Caco-2 (cell line): ENCODE measurements around the gene WNK4. TPM values are rescaled to one million over a fixed set of nuclear protein-coding genes. Genes with fewer than 3 reads are reported as not detected.

Experiments
- BruUV-seq: library from RNA; stranded (reverse); fragments of 400-500 nt; replicated peaks from 2 replicates; lab custom pipeline; 2021; lab: Mats Ljungman, UMichigan
- CTCF ChIA-PET: fragments of 300-600 bp; sonication (Branson Sonifier 250); formaldehyde crosslinking; loops from one replicate; lab custom pipeline; 2022; ENCODE audit warnings: antibody characterized with exemption; lab: Charles Lee
- POLR2A ChIA-PET: fragments of 300-600 bp; sonication (Branson Sonifier 250); formaldehyde crosslinking; loops from one replicate; lab custom pipeline; 2022; ENCODE audit warnings: antibody characterized with exemption; lab: Charles Lee
- DNase-seq, 2 experiments: peaks; one replicate each; pipeline versions ENCODE4 v3.0.0 to v3.0.0-alpha.2; 2020 to 2022
- H3K27me3 ChIP-seq: replicated peaks from 2 replicates; pipeline ENCODE4 v1.6.0; 2011; ENCODE audit warnings: low read length; ENCODE audit not compliant: control insufficient read depth, insufficient read depth
- H3K36me3 ChIP-seq: 2 replicates; pipeline ENCODE4 v1.5.1; 2011; ENCODE audit warnings: low read length; ENCODE audit not compliant: control insufficient read depth, insufficient read depth
- H3K4me1 ChIP-seq: fragments of 250-450 bp; sonication (Bioruptor Pico); 2 replicates; pipeline ENCODE4 v1.5.1; 2020; ENCODE audit warnings: mild to moderate bottlenecking
- H3K4me3 ChIP-seq: 2 replicates; pipeline ENCODE4 v1.5.1; 2011; ENCODE audit warnings: low read depth, mild to moderate bottlenecking, control low read depth, low read length
- H3K9me3 ChIP-seq: fragments of 250-450 bp; sonication (Bioruptor Pico); 2 replicates; pipeline ENCODE4 v1.5.1; 2020; ENCODE audit warnings: mild to moderate bottlenecking, moderate library complexity
- H3K27ac Mint-ChIP-seq: one replicate; pipeline ENCODE4 v1.8.0; 2022; ENCODE audit warnings: mixed read lengths; ENCODE audit not compliant: unreplicated experiment
- H3K27me3 Mint-ChIP-seq: one replicate; pipeline ENCODE4 v1.8.0; 2022; ENCODE audit warnings: mixed read lengths; ENCODE audit not compliant: insufficient read depth, unreplicated experiment
- H3K36me3 Mint-ChIP-seq: one replicate; pipeline ENCODE4 v1.8.0; 2022; ENCODE audit warnings: mild to moderate bottlenecking, mixed read lengths; ENCODE audit not compliant: insufficient read depth, unreplicated experiment
- H3K4me1 Mint-ChIP-seq: one replicate; pipeline ENCODE4 v1.8.0; 2022; ENCODE audit warnings: low read depth, mixed read lengths; ENCODE audit not compliant: unreplicated experiment
- H3K4me3 Mint-ChIP-seq: one replicate; pipeline ENCODE4 v1.8.0; 2022; ENCODE audit warnings: mild to moderate bottlenecking, moderate library complexity, mixed read lengths; ENCODE audit not compliant: unreplicated experiment
- H3K9me3 Mint-ChIP-seq: one replicate; pipeline ENCODE4 v1.8.0; 2022; ENCODE audit warnings: mixed read lengths; ENCODE audit not compliant: unreplicated experiment
- intact Hi-C: fragments of 100-400 bp; cut with micrococcal nuclease; formaldehyde crosslinking; loops from one replicate; pipeline ENCODE4 v1.10.0; 2022; ENCODE audit not compliant: unreplicated experiment
- total RNA-seq: library from RNA; stranded (reverse); gene quantifications from 2 replicates; pipeline ENCODE4 v1.2.3, GENCODE V29; 2022
- TF ChIP-seq, protein P1 (sequence below), 2 experiments: fragments of 200-600 bp in 1 of 2; IDR thresholded peaks; 1 replicate in 1 of 2; 2 replicates in 1 of 2; pipeline versions ENCODE4 v1.5.1 to v1.8.0; 2011 to 2022; ENCODE audit warnings: antibody characterized with exemption in 1 of 2, control low read depth in 1 of 2, inconsistent platforms in 1 of 2, low read depth in 1 of 2, low read length in 1 of 2, mild to moderate bottlenecking in 1 of 2, moderate library complexity in 1 of 2; ENCODE audit not compliant: insufficient read depth in 1 of 2, severe bottlenecking in 1 of 2, unreplicated experiment in 1 of 2

The WNK4 gene
- total RNA-seq, 1 experiment from 2014 or later: 4.1 TPM

DNA sequence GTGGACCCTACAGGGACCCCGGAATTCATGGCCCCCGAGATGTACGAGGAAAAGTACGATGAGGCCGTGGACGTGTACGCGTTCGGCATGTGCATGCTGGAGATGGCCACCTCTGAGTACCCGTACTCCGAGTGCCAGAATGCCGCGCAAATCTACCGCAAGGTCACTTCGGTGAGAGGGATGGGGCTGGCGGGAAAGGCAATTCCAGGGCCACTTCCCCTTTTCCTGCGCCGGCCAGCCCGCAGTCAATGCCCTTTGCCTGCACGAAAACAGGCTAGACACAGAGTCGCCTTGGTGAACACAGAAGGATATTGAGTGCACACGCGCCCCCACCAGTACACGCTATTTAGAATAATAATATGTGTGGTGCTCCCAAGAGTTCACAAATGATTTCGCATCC is 4.0 kb downstream of the WNK4 start:
- no peak overlapping the region for H3K27ac Mint-ChIP-seq
- BruUV-seq: no TSS peak
- no peaks in the 10 kb centered on the region for H3K27me3 Mint-ChIP-seq
- peaks cover 28% of the 10 kb centered on the region for H3K4me1 ChIP-seq
- H3K4me3 ChIP-seq: no peak overlapping the region
- intact Hi-C loops: loop anchor here (5.0 kb wide), 1 partner anchor 38 kb away; the partner anchor contains the start of gene BECN1
- no peaks in the 10 kb centered on the region for H3K9me3 Mint-ChIP-seq
- no peaks in the 10 kb centered on the region for H3K27me3 ChIP-seq
- TF ChIP-seq, protein P1, sequence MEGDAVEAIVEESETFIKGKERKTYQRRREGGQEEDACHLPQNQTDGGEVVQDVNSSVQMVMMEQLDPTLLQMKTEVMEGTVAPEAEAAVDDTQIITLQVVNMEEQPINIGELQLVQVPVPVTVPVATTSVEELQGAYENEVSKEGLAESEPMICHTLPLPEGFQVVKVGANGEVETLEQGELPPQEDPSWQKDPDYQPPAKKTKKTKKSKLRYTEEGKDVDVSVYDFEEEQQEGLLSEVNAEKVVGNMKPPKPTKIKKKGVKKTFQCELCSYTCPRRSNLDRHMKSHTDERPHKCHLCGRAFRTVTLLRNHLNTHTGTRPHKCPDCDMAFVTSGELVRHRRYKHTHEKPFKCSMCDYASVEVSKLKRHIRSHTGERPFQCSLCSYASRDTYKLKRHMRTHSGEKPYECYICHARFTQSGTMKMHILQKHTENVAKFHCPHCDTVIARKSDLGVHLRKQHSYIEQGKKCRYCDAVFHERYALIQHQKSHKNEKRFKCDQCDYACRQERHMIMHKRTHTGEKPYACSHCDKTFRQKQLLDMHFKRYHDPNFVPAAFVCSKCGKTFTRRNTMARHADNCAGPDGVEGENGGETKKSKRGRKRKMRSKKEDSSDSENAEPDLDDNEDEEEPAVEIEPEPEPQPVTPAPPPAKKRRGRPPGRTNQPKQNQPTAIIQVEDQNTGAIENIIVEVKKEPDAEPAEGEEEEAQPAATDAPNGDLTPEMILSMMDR (IDR thresholded peaks at IDR 0.05; ENCODE audit: insufficient read depth in 1 of 2, low read depth in 1 of 2, low read length in 1 of 2, severe bottlenecking in 1 of 2, unreplicated experiment in 1 of 2): no peak
- peaks cover 16% of the 10 kb centered on the region for H3K4me1 Mint-ChIP-seq
- ChIA-PET POLR2A (no interaction called here), CTCF (no interaction called here)
- H3K36me3 ChIP-seq: no peaks in the 10 kb centered on the region; the same call in 1 of the 2 replicates
- H3K9me3 ChIP-seq: no peaks in the 10 kb centered on the region
- no peak overlapping the region for H3K4me3 Mint-ChIP-seq
- H3K36me3 Mint-ChIP-seq: peaks cover 22% of the 10 kb centered on the region
- no peak for DNase-seq

DNA sequence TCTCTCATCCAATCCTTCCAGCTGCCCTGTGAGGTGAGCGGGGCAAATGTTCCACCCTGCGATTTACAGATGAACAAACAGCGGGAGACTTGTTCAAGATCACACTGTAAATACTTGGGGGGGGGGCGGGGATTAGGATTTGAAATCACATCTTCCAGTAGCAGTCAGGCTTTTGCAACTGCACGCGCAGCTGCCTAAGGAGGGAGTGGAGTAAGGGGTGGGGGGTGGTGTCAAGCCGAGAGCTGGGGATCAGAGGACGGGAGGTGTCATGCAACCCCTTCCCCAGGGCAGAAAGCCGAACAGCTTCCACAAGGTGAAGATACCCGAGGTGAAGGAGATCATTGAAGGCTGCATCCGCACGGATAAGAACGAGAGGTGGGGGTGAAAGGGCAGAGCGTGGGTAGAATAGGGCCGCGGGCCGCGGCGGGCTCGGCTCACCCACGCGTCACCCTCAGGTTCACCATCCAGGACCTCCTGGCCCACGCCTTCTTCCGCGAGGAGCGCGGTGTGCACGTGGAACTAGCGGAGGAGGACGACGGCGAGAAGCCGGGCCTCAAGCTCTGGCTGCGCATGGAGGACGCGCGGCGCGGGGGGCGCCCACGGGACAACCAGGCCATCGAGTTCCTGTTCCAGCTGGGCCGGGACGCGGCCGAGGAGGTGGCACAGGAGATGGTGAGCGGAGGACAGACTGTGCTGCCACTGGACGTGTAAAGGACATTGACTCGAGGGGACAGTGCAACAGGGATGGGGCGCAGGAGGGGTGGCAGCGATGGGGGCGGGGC is 4.6 kb downstream of the WNK4 start:
- TF ChIP-seq, protein P1 (IDR thresholded peaks at IDR 0.05; ENCODE audit: insufficient read depth in 1 of 2, low read depth in 1 of 2, low read length in 1 of 2, severe bottlenecking in 1 of 2, unreplicated experiment in 1 of 2): no peak
- Mint-ChIP-seq H3K27ac (no peak overlapping the region), H3K4me3 (no peak overlapping the region), H3K4me1 (peaks cover 11% of the 10 kb centered on the region), H3K27me3 (no peaks in the 10 kb centered on the region), H3K9me3 (peaks cover 4% of the 10 kb centered on the region), H3K36me3 (peaks cover 18% of the 10 kb centered on the region)
- Histone ChIP-seq H3K36me3 (no peaks in the 10 kb centered on the region; the same call in 1 of the 2 replicates), H3K9me3 (no peaks in the 10 kb centered on the region), H3K27me3 (no peaks in the 10 kb centered on the region), H3K4me1 (peaks cover 22% of the 10 kb centered on the region), H3K4me3 (no peak overlapping the region)
- intact Hi-C loops: loop anchor here (5.0 kb wide), 1 partner anchor 37 kb away; the partner anchor contains the start of gene BECN1
- ChIA-PET POLR2A (no interaction called here), CTCF (no interaction called here)
- BruUV-seq: no TSS peak
- DNase-seq: no peak

DNA sequence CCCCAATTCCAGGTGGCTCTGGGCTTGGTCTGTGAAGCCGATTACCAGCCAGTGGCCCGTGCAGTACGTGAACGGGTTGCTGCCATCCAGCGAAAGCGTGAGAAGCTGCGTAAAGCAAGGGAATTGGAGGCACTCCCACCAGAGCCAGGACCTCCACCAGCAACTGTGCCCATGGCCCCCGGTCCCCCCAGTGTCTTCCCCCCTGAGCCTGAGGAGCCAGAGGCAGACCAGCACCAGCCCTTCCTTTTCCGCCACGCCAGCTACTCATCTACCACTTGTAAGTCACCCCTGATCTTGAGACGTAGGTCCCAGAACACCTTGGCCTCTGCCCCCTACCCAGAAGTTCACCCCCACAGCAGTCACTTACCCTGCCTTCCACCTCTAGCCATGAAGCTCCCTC is 6.9 kb downstream of the WNK4 start:
- POLR2A ChIA-PET: no interaction called here
- peaks cover 10% of the 10 kb centered on the region for H3K4me1 Mint-ChIP-seq
- Histone ChIP-seq H3K36me3 (no peaks in the 10 kb centered on the region; the same call in none of the 2 replicates), H3K4me1 (peaks cover 13% of the 10 kb centered on the region), H3K9me3 (no peaks in the 10 kb centered on the region), H3K4me3 (no peak overlapping the region), H3K27me3 (no peaks in the 10 kb centered on the region)
- CTCF ChIA-PET: no interaction called here
- H3K27me3 Mint-ChIP-seq: no peaks in the 10 kb centered on the region
- H3K9me3 Mint-ChIP-seq: peaks cover 10% of the 10 kb centered on the region
- intact Hi-C loops: no loop called here
- no peak overlapping the region for H3K27ac Mint-ChIP-seq
- TF ChIP-seq, protein P1 (IDR thresholded peaks at IDR 0.05; ENCODE audit: insufficient read depth in 1 of 2, low read depth in 1 of 2, low read length in 1 of 2, severe bottlenecking in 1 of 2, unreplicated experiment in 1 of 2): no peak
- H3K4me3 Mint-ChIP-seq: no peak overlapping the region
- DNase-seq: no peak
- BruUV-seq: no TSS peak
- peaks cover 7% of the 10 kb centered on the region for H3K36me3 Mint-ChIP-seq
